ENCODE data around the gene SCNM1.

DNA sequence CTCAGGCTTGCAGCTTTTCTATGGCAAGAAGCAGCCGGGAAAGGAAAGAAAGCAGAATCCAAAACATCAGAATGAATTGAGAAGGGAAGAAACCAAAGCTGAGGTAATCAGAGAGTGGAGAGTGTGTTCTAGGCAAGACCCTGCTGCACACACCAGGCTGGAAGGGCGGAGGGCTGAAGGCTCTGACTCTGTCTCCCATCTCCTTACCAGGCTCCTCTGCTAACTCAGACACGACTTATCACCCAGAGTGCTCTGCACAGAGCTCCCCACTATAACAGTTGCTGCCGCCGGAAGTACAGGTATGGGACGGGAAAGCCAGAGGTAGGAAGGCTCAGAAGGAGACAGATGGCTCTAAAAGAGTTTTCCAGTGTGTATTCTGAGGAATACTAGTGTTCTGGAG lies 1.2 kb downstream of the SCNM1 start:
- TF ChIP-seq, protein P1, sequence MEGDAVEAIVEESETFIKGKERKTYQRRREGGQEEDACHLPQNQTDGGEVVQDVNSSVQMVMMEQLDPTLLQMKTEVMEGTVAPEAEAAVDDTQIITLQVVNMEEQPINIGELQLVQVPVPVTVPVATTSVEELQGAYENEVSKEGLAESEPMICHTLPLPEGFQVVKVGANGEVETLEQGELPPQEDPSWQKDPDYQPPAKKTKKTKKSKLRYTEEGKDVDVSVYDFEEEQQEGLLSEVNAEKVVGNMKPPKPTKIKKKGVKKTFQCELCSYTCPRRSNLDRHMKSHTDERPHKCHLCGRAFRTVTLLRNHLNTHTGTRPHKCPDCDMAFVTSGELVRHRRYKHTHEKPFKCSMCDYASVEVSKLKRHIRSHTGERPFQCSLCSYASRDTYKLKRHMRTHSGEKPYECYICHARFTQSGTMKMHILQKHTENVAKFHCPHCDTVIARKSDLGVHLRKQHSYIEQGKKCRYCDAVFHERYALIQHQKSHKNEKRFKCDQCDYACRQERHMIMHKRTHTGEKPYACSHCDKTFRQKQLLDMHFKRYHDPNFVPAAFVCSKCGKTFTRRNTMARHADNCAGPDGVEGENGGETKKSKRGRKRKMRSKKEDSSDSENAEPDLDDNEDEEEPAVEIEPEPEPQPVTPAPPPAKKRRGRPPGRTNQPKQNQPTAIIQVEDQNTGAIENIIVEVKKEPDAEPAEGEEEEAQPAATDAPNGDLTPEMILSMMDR (IDR thresholded peaks at IDR 0.05), result no peak
- no peak for TF ChIP-seq POLR2A (IDR thresholded peaks at IDR 0.05)

All from heart left ventricle (tissue), 13 donors.